Measurements from ENCODE around the gene HMGCS1. TPM values are rescaled to one million over a fixed set of nuclear protein-coding genes. Genes with fewer than 3 reads are reported as not detected.
A peak's percentile ranks its signal among the peaks of the same experiment; 100 is the strongest.

Gene HMGCS1
- 68.0 TPM for total RNA-seq

DNA sequence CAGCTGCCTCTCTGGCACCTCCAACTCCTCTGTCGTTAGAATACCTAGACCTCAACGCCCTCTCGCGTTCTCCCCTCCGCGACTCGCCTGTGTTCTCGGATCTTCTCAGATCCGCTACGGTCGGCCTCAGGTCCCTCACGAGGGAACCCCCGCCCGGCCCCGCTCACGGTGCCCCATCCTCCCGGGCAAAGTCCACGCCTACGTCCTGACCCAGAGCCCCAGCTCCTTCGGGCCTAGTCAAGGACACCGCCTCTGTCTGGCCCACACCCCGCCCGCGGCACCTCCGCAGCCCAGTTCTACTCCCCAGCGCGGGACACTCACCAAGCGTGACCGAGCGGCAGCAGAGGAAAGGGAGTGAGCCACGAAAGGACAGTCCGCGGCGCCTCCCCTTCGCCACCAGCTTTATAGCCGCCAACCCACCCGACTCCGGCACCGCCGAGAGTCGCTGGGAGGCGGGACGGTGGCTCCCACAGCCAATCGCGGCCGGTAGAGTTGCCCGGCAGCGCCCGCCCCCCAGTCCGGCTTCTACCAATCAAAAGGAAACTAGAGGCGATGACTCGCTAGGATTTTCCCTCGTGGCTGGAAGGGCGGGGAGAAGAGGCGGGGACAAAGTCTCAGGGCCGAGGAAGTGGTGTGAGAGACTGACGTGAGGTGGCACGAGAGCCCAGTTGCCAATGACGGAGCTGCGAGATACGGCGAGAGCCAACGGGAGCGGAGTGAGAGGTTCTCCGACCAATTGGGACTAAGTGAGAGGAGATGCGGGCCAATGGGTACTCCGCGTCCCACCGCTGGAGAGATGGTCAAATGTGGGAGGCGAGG lies at the start of gene HMGCS1:
HMGCS1 (minus strand) TSS at position 378 of the 819 bp plus-strand sequence. CDS start 14,447 bp downstream, outside the sequence.
- Histone ChIP-seq H3K4me1 (peaks cover 39% of the 10 kb centered on the region), H3K9me3 (no peaks in the 10 kb centered on the region), H3K4me3 (peak within 1 kb of the TSS; percentile 75 to 92), H3K36me3 (no peaks in the 10 kb centered on the region), H3K27ac (peak within 1 kb of the TSS; percentile 91), H3K27me3 (no peaks in the 10 kb centered on the region)
- DNase-seq (ENCODE audit: extremely low spot score in 2 of 2): peak; percentile 100
- TF ChIP-seq POLR2A (IDR thresholded peaks at IDR 0.05): peak; percentile 45 to 95
- TF ChIP-seq CTCF (IDR thresholded peaks at IDR 0.05): peak in 1 of 3 experiments; percentile 12
- peak; percentile 97 to 98 for TF ChIP-seq POLR2AphosphoS5 (IDR thresholded peaks at IDR 0.05; ENCODE audit: insufficient read depth in 1 of 2, low read depth in 1 of 2)
- intact Hi-C loops (cut with DNase I): no loop called here

DNA sequence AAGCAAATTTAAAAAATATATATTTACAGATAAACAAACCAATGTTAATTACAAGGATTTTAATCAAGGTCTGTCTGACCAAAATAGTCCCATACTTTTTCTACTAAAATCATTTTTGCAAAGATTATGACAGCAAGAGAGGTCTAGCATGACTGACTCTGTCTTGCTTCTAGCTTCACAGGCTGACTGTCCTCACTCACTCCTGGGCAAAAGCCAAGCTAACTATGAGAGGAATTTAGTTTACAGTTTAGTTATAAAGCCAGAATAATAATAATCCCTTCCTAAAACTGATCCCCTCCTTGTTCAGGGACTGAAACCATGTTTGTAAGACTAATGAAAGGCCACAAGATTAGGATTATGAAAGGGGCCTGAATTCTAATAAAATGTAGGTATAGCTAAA lies 45.5 kb upstream of the HMGCS1 start:
- intact Hi-C loops (cut with DNase I): no loop called here
- no peaks in the 10 kb centered on the region for H3K36me3 ChIP-seq
- H3K4me3 ChIP-seq: no peak overlapping the region
- no peak overlapping the region for H3K27ac ChIP-seq
- DNase-seq (ENCODE audit: extremely low spot score in 2 of 2): no peak
- H3K9me3 ChIP-seq: no peaks in the 10 kb centered on the region
- no peaks in the 10 kb centered on the region for H3K4me1 ChIP-seq
- TF ChIP-seq CTCF (IDR thresholded peaks at IDR 0.05): no peak
- TF ChIP-seq POLR2A (IDR thresholded peaks at IDR 0.05): no peak
- no peak for TF ChIP-seq POLR2AphosphoS5 (IDR thresholded peaks at IDR 0.05; ENCODE audit: insufficient read depth in 1 of 2, low read depth in 1 of 2)
- H3K27me3 ChIP-seq: no peaks in the 10 kb centered on the region

GRCh38 chr5:43358301-43358700 lies 45.1 kb upstream of the HMGCS1 start:
- no peak overlapping the region for H3K27ac ChIP-seq
- no peak for DNase-seq (ENCODE audit: extremely low spot score in 2 of 2)
- no peak overlapping the region for H3K4me3 ChIP-seq
- TF ChIP-seq POLR2AphosphoS5 (IDR thresholded peaks at IDR 0.05; ENCODE audit: insufficient read depth in 1 of 2, low read depth in 1 of 2) (no peak), POLR2A (IDR thresholded peaks at IDR 0.05) (no peak), CTCF (IDR thresholded peaks at IDR 0.05) (no peak)
- no peaks in the 10 kb centered on the region for H3K9me3 ChIP-seq
- H3K36me3 ChIP-seq: no peaks in the 10 kb centered on the region
- H3K4me1 ChIP-seq: no peaks in the 10 kb centered on the region
- intact Hi-C loops (cut with DNase I): no loop called here
- no peaks in the 10 kb centered on the region for H3K27me3 ChIP-seq

DNA sequence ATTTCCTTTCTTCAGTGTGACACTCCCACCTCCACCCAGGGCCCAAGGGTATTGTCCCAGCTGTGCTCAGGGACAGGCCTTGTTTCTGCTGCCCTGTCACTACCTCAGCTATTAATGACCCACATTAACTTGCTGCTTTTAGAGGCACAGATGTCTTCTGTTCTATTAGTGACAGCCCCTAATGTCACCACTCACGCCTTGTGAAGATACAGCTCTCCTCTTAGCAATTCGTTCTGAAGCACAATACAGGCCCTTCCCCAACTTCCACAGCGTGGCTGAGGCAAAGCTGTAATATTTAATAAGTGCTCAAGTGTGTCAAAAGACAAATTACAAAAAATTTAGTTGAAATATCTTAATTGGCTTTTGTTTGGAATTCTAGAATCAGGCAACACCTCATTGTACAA lies 44.7 kb upstream of the HMGCS1 start:
- Histone ChIP-seq H3K36me3 (no peaks in the 10 kb centered on the region), H3K9me3 (no peaks in the 10 kb centered on the region), H3K4me1 (no peaks in the 10 kb centered on the region), H3K4me3 (no peak overlapping the region), H3K27me3 (no peaks in the 10 kb centered on the region), H3K27ac (no peak overlapping the region)
- TF ChIP-seq POLR2A (IDR thresholded peaks at IDR 0.05) (no peak), CTCF (IDR thresholded peaks at IDR 0.05) (no peak), POLR2AphosphoS5 (IDR thresholded peaks at IDR 0.05; ENCODE audit: insufficient read depth in 1 of 2, low read depth in 1 of 2) (no peak)
- intact Hi-C loops (cut with DNase I): no loop called here
- DNase-seq (ENCODE audit: extremely low spot score in 2 of 2): no peak

- Histone ChIP-seq H3K4me1 (no peaks in the 10 kb centered on the region), H3K36me3 (no peaks in the 10 kb centered on the region), H3K27me3 (no peaks in the 10 kb centered on the region), H3K27ac (no peak overlapping the region), H3K9me3 (no peaks in the 10 kb centered on the region), H3K4me3 (no peak overlapping the region)
- intact Hi-C loops (cut with DNase I): no loop called here
- DNase-seq (ENCODE audit: extremely low spot score in 2 of 2): no peak
- no peak for TF ChIP-seq POLR2AphosphoS5 (IDR thresholded peaks at IDR 0.05; ENCODE audit: insufficient read depth in 1 of 2, low read depth in 1 of 2)
- TF ChIP-seq POLR2A (IDR thresholded peaks at IDR 0.05): no peak
- TF ChIP-seq CTCF (IDR thresholded peaks at IDR 0.05): no peak
These were observed 43.9 kb upstream of the HMGCS1 start for GRCh38 chr5:43357067-43357466.

Measured in vagina (tissue), 2 donors.